ENCODE data around the gene MXD4. TPM values are rescaled to one million over a fixed set of nuclear protein-coding genes. Genes with fewer than 3 reads are reported as not detected.
A peak's percentile ranks its signal among the peaks of the same experiment; 100 is the strongest.

The MXD4 gene
- total and polyA plus RNA-seq, 9 of the 15 experiments (the other 6 are each of a cell fraction or from before 2014, with no cell fraction given): 0.06 to 13.5 (median 5.9) TPM

DNA sequence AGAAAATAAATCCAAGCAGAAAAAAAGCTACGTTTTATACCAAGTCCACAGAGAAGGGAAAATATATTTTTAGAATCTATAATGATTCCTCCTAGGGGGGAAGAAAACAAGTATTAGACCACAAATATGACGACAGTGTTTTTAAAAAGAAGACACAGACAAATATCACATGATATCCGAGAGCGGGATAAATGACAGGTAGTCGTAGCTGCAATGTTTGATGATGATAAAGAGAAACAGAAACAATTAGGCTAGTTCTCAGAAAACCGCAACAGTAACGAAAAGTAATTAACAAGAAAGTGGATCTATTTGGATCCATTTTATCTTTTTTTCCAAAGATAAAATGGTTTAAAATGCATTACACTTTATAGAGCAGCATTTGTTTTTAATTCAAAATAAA is 20.9 kb downstream of the MXD4 start:
- peak overlapping the region; percentile 79 for H3K4me3 ChIP-seq
- TF ChIP-seq SRSF7 (optimal IDR thresholded peaks at IDR 0.05; ENCODE audit: low read depth, low read length) (no peak), ZBTB5 (IDR thresholded peaks at IDR 0.05) (0 out of 2 replicates have a peak, but pooled peaks have one; percentile 22), MEIS2 (IDR thresholded peaks at IDR 0.05; ENCODE audit: partially characterized antibody) (peak; percentile 22), MAX (CRISPR knock-in tag; IDR thresholded peaks at IDR 0.05) (no peak), BRD9 (IDR thresholded peaks at IDR 0.05; ENCODE audit: low read depth, partially characterized antibody) (no peak), MEF2A (IDR thresholded peaks at IDR 0.05; ENCODE audit: control insufficient read depth, low read depth, low read length) (no peak), TOE1 (IDR thresholded peaks at IDR 0.05; ENCODE audit: borderline replicate concordance) (0 out of 2 replicates have a peak, but pooled peaks have one; percentile 6), TOE1 (CRISPR knock-in tag; IDR thresholded peaks at IDR 0.05; ENCODE audit: borderline replicate concordance, low read depth) (no peak), ZBTB9 (CRISPR knock-in tag; IDR thresholded peaks at IDR 0.05) (no peak), PKNOX1 (IDR thresholded peaks at IDR 0.05) (peak; percentile 73), ZNF76 (CRISPR knock-in tag; IDR thresholded peaks at IDR 0.05; ENCODE audit: borderline replicate concordance) (no peak), ZNF780A (CRISPR knock-in tag; IDR thresholded peaks at IDR 0.05) (no peak)
- peak overlapping the region; percentile 70 for H3K27ac ChIP-seq (ENCODE audit: extremely low read depth, low read depth, low read length)
- peak overlapping the region; percentile 88 for H3K4me2 ChIP-seq (ENCODE audit: insufficient read depth, low read length)
- POLR2A ChIA-PET: interaction anchor here (0.5 to 1.5 kb wide), 9 partner anchors 9 to 604 kb away, joined by 3 to 4 read pairs (median 3); no protein-coding TSS in a partner anchor
- H3K4me1 ChIP-seq (replicated peaks in 1 of 2; ENCODE audit: control insufficient read depth in 2 of 2, insufficient read depth in 2 of 2, low read length in 2 of 2): peaks cover 18 to 29% of the 10 kb centered on the region in 2 experiments
- peak overlapping the region; percentile 69; the same call in 1 of the 2 replicates for H2AFZ ChIP-seq (ENCODE audit: low read depth, low read length)
- 0% methylated on average over 7 of the region's 7 CpGs for WGBS (ENCODE audit: insufficient coverage, low coverage, missing lambda C conversion rate)
- H3K27me3 ChIP-seq (ENCODE audit: control insufficient read depth in 2 of 2, insufficient read depth in 2 of 2, low read length in 2 of 2): no peaks in the 10 kb centered on the region
- intact Hi-C loops (cut with micrococcal nuclease) (loop anchor here (10.0 kb wide), 1 partner anchor 174 kb away; the partner anchor contains the start of genes CFAP99 and ZFYVE28), in situ Hi-C loops (cut with MboI) (no loop called here)
- peaks cover 58% of the 10 kb centered on the region for H3K79me2 ChIP-seq (ENCODE audit: control insufficient read depth, insufficient read depth, low read length)
- H4K20me1 ChIP-seq (replicated peaks; ENCODE audit: control insufficient read depth, insufficient read depth, low read length): peaks cover 10% of the 10 kb centered on the region; the same call in 1 of the 2 replicates
- no TSS peak for BruUV-seq (replicated peaks)
- H3K9me3 ChIP-seq (replicated peaks; ENCODE audit: control insufficient read depth, insufficient read depth, low read depth, low read length): no peaks in the 10 kb centered on the region
- FAIRE-seq (no peak), DNase-seq (ENCODE audit: extremely low read depth in 1 of 4, low spot score in 3 of 4) (no peak), ATAC-seq (no peak)
- CTCF ChIA-PET (ENCODE audit: low intra/inter-chr PET ratio): no interaction called here
- peaks cover 34% of the 10 kb centered on the region for H3K36me3 ChIP-seq (ENCODE audit: control insufficient read depth, insufficient read depth, low read length)
- H3K9ac ChIP-seq (ENCODE audit: insufficient read depth in 1 of 2, low read depth in 2 of 2, low read length in 2 of 2): peak overlapping the region; percentile 77 to 95
- H3K9me1 ChIP-seq (ENCODE audit: control insufficient read depth, insufficient read depth, low read length): no peaks in the 10 kb centered on the region

All from K562 (cell line).